GM11168 (cell line): ENCODE results near the gene HSFX4.
"Not testable (repeated sequence)": the region's sequence is repeated elsewhere in the genome, so short reads cannot be mapped to it uniquely, and the experiment has no call there.

Experiments
- in situ Hi-C: fragments of 300-500 bp; cut with MboI; formaldehyde crosslinking; loops from one replicate; pipeline ENCODE4 v1.12.0; 2022; ENCODE audit warnings: low sequenced_read_pairs; ENCODE audit not compliant: unreplicated experiment

HSFX4 gene, protein sequence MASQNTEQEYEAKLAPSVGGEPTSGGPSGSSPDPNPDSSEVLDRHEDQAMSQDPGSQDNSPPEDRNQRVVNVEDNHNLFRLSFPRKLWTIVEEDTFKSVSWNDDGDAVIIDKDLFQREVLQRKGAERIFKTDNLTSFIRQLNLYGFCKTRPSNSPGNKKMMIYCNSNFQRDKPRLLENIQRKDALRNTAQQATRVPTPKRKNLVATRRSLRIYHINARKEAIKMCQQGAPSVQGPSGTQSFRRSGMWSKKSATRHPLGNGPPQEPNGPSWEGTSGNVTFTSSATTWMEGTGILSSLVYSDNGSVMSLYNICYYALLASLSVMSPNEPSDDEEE

DNA sequence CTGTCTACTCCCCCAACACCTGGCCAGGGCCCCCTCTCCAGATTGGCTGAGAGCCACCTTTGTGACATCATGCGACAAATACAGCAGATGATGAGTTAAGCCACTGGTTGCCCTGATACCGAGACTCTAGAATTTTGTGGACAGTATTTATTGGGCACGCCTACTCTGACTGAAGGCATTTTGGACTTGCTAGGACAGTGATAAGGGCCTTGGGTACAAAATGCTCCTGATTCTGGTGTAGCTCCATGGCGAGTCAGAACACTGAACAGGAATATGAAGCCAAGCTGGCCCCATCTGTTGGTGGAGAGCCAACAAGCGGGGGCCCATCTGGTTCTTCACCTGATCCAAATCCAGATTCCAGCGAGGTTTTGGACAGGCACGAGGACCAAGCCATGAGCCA is at the start of gene HSFX4:
HSFX4 (plus strand) TSS at position 174 of the 400 bp plus-strand sequence; CDS start at position 246, 72 bp downstream.
- in situ Hi-C loops, result loop anchor here (10.0 kb wide), 1 partner anchor 365 kb away; no protein-coding TSS in a partner anchor

DNA sequence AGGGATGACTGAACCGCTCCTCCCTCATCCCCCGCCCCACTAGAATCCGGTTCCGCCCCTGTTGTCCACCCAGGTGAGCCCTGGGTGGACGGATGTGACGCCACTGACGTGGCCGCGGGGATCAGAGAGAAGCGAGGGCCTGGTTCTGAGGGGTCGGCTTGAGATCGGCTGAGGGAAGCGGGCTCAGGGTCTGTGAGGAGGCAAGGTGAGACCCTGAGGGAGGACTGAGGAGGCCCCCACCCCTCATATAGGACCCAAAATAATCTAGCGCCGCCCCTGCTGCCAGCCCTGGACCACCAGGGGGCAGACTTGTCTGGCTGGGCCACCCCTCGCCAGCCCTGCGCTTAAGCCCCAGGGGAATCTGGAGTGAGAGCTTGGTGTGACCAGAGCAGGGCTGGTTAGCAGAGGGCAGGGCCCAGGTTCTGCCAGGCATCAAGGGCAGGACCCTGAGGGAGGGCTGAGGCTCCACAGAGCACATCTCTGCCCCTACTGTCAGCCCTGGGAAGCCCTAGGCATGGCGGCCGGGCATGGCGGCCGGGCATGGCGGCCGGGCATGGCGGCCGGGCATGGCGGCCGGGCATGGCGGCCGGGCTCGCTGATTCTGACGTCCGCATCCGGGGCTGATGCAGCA is 48.2 kb upstream of the HSFX4 start, which contains the start of gene MAGEA8:
MAGEA8 (plus strand) TSS at position 103 of the 631 bp plus-strand sequence. CDS start 3,090 bp downstream, outside the sequence.
- in situ Hi-C loops, result no loop called here

DNA sequence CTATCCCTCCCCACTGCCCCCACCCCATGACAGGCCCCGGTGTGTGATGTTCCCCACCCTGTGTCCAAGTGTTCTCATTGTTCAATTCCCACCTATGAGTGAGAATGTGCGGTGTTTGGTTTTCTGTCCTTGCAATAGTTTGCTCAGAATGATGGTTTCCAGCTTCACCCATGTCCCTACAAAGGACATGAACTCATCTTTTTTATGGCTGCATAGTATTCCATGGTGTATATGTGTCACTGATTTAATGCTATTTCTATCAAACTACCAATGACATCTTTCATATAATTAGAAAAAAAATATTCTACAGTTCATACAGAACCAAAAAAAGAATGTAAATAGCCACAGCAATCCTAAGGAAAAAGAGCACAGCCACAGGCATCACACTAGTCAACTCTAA is 38.5 kb upstream of the HSFX4 start:
- in situ Hi-C loops, result not testable (repeated sequence)

DNA sequence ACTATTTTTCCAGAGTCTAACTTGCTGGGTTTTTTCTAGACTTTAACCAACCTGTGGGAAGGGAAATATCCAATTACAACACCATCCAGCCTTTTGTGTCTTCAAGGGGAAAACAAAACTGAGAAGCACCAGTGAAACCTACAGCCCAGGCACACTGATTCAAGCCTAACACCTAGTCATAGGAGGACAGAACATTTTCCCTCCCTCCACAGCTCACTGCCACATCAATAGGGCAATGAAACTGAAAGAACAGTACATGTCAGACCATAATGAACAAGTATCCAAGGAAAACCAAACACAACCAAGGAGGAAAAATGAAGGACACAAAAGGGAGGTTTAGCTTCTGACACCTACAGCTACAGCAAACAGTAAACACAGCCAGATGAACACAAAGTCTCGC is 30.8 kb upstream of the HSFX4 start:
- in situ Hi-C loops, result no loop called here

DNA sequence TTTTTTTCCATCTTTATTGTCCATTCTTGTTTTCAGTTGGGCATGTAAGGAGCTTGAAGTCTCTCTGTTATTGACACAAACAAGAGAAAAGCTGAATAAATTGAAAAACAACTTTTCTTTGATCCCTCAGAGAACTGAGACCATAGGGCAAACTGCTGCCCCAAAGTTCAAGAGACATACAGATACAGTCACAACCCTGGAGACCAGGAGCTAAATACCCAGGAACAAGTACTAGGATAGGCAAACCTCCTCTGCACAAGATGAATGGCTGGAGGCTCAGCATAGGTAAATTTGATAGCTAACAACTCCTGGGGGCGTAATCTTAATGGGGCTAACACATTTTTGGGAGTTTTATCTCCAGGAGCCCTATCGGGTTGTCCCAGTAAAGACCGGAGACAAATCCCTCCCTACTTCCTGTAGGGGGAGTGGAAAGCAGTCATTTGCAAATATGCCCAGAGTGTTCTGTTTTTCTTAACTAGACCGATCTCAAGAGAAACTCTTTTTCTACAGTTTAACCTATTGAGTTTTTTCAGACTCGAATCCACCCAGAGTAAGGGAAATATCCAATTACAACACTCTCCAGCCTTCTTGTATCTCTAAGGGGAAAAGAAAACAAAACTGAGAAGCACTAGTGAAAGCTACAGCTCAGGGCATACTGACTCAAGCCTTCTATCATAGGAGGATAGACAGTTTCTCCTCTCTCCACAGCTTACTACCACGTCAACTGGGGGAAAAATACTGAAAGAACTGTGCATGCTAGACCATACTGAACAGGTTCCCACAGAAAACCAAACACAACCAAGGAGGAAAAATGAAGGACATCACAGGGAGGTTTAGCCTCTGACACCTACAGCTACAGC is 25.3 kb upstream of the HSFX4 start:
- in situ Hi-C loops, result no loop called here

DNA sequence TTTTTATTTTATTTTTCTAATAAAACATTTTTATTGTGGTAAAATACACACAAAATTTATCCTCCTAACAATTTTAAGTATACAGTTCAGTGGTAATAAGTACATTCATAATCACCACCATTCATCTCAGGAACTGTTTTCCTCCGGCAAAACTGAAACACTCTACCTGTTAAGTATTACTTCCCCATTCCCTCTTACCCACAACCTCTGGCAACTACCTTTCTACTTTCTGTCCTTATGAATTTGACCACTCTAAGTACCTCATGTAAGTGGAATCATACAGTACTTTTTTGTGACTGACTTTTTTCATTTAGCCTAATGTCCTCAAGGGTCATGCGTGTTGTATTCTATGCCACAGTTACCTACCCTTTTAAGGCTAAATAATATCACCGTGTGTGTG is 21.1 kb upstream of the HSFX4 start:
- in situ Hi-C loops, result no loop called here

DNA sequence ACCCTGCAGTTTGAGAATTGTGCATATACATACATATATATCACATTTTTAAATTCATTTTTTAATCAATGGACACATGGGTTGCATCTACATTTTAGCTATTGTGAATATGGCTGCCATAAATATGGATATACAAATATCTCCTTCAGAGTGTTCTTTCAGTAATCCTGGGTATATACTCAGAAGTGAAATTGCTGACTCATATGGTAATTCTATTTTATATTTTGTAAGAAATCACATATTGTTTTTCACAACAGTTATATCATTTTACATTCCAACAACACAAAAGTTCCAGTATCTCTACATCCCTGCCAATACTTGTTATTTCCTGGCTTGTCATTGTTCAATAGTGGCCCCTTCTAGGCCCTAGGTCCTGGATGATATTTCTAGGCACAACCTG is 20.6 kb upstream of the HSFX4 start:
- in situ Hi-C loops, result no loop called here

DNA sequence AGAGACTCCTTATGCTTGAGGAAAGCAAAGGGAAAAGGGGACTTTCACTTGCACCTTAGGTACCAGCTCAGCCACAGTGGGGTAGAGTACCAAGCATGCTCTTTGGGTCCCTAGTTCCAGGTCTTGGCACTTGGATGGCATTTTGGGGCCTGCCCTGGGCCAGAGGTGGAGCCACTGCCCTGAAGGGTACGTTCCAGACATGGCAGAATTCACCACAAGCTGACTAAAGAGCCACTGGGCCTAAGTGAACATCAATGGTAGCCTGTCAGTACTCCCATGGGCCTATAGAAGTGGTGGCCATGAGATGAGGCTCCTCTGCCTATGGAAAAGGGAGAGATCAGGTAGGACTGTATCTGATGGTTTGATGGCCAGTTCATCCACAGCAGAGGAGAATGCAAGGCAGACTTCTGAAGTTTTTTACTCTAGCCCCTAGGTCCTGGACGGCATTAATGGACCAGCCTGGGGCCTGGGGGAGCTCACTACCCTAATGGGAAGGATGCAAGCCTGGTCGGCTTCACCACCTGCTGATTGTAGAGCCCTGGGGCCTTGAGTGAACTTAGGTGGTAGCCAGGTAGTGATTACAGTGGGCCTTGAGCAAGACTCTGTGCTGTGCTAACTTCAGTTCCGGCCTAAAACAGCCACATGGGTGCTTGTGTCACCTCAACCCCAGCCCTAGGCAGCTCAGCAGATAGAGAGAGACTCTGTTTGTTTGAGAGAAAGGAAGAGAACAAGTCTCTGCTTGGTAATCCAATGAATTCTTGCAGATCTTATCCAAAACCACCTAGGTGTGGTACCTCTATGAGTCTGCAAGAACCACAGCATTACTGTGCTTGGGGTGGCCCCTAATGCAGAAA is 19.8 kb upstream of the HSFX4 start:
- in situ Hi-C loops, result no loop called here

DNA sequence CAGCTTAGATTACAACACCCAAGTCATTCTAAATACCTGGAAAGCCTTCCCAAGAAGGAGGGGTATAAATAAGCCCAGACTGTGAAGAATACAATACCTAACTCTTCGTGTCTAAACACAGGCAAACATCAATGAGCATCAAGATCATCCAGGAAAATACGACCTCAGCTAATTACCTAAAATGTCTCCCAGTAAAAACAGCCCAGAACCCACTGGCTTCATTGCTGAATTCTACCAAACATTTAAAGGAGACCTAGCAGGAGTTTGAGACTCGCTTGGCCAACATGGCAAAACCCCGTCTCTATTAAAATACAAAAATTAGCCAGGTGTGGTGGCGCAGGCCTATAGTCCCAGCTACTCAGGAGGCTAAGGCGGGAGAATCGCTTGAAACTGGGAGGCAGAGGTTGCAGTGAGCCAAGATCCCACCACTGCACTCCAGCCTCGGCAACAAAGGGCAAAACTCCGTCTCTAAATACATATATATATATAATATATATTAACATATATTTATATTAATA is 19.1 kb upstream of the HSFX4 start:
- in situ Hi-C loops, result no loop called here

DNA sequence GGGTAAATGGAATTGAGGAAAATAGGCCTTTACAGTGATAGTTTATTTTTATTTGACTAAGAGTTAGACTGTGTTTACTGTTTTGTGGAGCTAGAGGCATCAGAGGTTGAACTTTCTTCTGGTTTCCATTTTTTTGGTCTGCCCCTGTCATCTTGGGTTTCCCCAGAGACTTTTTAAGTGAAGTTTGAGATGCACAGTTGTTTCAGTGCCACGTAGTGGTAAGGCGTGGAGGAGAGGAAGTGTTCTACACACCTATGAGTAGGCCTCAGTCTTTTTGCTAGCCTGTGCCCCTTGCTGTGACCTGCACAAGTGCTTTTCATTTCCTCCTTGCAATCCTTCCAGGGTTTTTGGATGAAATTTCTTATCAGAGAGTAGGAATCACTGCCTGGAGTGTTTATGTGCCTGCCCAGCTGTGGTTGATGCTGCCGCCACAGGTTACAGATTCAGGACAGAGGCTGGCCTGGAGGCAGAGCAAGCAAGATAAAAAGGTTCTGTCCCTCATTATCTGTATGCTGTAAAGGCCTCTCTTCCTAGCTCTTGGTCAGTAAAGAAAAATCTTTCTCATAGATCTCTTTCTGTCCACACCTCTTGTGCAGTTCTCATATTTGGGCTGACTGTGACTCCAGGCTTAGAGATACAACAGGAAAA is 12.5 kb upstream of the HSFX4 start:
- in situ Hi-C loops, result no loop called here

DNA sequence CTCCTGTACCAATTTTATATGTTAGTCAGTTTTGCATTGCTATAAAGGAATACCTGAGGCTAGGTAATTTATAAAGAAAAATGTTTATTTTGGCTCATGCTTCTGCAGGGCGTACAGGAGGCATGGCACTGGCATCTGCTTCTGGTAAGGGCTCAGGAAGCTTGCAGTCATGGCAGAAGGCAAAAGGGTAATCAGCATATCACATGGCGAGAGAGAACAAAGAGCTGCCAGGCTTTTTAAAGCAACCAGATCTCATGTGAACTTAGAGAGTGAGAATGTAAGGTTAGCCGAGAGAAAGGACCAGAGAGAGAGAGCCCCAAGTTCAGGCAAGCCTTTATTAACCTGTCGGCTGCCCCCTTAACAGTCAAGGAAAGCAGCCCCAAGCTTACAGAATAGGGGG is 5.5 kb upstream of the HSFX4 start:
- in situ Hi-C loops, result loop anchor here (10.0 kb wide), 1 partner anchor 359 kb away; no protein-coding TSS in a partner anchor

DNA sequence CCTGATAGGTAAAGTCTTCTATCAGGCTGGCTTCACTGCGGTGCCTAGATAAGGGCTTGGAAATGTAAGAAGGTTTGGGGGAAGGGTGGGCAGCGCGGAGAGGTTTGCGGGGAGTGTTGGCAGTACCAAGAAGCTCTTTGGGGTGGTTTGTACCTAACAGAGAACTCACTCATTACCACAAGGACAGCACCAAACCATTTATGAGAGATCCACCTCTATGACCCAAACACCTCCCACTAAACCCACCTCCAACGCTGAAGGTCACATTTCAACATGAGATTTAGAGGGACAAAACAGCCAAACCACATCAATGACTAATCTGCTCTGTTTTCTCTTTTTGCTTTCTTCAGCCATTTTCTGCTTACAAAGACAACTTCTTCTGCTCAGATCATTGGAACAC is 4.9 kb upstream of the HSFX4 start:
- in situ Hi-C loops, result loop anchor here (10.0 kb wide), 1 partner anchor 360 kb away; no protein-coding TSS in a partner anchor

DNA sequence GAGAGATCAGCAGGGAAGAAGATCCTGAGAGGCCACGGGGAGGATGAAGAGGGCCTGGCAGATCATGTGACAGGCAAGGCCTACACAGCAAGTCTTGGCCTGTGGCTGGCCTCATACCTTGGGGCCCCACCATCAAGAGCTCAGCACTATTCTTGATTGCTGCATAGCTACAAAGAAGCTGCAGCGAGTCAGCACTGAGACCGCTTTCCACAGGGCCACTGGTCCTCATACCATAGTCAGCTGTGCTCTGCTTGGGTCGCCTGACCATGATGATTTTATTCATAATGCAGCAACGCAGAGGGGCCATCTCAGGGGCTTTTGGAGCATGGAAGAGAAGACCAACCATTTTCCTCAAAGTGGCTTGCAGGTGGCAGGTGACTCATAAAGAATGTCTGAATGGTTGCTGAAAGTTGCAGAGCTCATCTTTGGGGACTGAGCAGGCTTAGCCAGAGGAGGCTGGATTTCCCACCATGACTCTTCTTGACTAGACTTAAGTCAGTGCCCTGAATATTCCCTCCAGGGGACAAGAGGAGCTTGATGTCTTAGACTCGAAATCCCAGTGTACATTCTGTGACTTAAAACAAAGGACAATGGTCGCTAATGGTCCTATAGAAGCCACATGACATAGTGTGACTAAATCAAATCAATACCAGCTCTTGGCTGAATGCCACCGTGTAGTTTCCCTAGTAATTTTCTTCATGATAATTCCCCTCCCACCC is 2.0 kb upstream of the HSFX4 start:
- in situ Hi-C loops, result loop anchor here (10.0 kb wide), 1 partner anchor 363 kb away; no protein-coding TSS in a partner anchor

DNA sequence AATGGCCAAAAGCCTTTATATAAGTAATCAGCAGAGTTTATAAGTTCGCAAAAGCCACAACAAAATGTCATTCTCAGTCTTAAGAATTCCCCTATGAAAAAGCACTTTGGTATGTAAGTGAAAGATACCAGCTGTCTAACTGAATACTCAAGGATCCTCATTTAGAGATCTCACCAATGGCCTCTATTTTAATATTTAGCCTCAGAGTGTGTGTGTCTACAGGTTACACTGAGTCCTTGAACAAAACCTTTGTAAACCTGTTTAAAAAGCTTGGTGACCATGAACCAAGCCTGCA is 1.5 kb upstream of the HSFX4 start:
- in situ Hi-C loops, result loop anchor here (10.0 kb wide), 1 partner anchor 363 kb away; no protein-coding TSS in a partner anchor

DNA sequence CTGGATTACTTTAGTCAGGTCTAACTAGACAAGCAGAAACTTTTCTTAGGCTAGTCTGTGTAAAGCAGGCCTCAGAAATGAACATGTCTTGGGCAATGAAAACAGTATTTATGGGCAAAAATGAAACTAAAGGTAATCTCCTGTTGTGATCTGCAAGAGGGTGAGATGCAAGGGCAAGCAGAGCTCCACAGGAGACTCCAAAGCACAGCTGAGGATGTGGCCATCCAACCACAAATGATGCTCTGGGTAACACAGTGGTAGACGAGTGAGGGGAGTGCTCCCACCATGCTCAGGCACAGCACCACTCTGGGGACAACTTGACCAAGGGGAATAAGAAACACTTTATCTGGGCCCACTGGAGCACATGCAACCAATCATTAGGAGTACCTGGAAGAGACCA is 738 bp upstream of the HSFX4 start:
- in situ Hi-C loops, result loop anchor here (10.0 kb wide), 1 partner anchor 364 kb away; no protein-coding TSS in a partner anchor

DNA sequence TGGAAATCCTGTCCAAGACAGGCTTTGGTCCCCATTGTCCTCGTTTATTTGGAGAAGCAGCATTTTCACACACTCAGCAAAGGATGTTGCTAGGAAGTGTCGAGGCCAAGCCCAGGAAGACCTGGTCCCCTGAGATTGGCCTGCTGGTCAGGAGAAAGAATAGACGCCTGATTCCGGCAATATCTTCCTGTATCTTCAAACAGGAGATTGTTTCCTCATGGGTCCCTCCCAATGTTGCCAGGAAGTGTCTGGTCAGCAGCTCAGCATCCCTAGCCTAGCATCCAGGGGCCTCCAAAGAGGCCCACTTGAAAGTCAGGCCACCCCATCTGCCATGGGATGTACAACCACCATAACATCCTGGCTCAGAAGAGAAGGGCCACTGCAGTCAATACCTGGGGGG is 2.0 kb downstream of the HSFX4 start:
- in situ Hi-C loops, result not testable (repeated sequence)

DNA sequence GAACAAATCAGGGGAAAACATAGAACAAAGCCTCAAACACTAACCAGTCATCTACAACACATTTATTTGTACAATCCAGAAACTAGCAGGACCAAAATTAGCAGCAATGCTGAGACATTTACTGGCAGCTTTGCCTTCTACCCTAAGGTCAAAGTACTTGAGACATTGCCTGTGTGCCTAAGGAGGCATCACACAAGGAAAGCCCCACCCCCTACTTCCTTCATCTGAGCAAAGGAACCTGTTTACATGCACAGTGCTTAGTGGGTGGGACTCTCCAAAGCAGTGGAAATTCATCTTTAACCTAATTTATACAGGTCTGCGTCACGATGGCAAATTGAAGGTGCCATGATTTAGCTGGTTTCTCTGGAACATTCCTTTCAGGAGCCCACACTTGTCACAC is 2.8 kb downstream of the HSFX4 start:
- in situ Hi-C loops, result not testable (repeated sequence)

DNA sequence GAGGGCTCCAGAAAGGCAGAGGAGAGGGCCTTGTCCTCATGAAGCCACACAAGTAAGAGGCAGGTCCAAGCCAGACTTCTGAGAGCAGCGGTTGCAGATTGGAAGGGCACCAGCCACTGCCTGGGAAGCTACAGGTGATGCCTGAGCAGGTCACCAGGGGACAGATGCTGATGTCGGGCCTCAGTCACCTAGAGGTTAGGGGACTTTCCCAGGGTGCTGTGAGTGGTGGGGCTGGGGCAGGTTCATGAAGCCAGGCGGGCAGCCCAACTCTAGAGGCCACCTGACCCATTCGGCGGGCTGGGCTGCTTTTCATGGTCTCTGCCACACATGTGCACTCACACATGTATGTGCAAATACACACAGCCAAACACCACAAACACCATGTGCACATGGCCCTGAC is 3.6 kb downstream of the HSFX4 start:
- in situ Hi-C loops, result not testable (repeated sequence)
